ENCODE data around the gene NIBAN1.

GRCh38 chr1:184965944-184966860 lies 8.1 kb downstream of the NIBAN1 start:
- TF ChIP-seq EP300 (IDR thresholded peaks at IDR 0.05), result no peak
- TF ChIP-seq POLR2AphosphoS5 (IDR thresholded peaks at IDR 0.05), result no peak
- no peak for TF ChIP-seq CTCF (IDR thresholded peaks at IDR 0.05)
- no peak for TF ChIP-seq POLR2A (IDR thresholded peaks at IDR 0.05)
